Measurements from ENCODE around the gene INSRR.

The INSRR gene

GRCh38 chr1:156858959-156859522, at the start of gene INSRR:
Gene INSRR, minus strand, starts transcription at chr1:156859117. Its CDS starts 496 bp downstream, at chr1:156858621.
- H3K27ac ChIP-seq: no peak within 1 kb of the TSS
- H3K4me3 ChIP-seq: peak within 1 kb of the TSS; percentile 3 to 33 (median 23)

DNA sequence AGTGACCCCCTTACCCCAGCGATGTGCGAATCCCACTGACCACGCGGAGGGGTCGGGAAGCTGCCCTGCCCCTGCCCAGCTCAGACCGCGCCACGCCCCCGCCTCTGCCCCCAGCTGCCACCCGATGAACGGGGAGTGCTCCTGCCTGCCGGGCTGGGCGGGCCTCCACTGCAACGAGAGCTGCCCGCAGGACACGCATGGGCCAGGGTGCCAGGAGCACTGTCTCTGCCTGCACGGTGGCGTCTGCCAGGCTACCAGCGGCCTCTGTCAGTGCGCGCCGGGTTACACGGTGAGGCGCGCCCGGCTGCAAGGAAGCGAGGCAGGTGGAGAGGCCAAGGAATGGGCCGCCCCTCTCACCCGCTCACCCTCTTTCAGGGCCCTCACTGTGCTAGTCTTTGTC, 49.6 kb upstream of the INSRR start:
- no peak overlapping the region for H3K4me3 ChIP-seq
- no peak overlapping the region for H3K27ac ChIP-seq

DNA sequence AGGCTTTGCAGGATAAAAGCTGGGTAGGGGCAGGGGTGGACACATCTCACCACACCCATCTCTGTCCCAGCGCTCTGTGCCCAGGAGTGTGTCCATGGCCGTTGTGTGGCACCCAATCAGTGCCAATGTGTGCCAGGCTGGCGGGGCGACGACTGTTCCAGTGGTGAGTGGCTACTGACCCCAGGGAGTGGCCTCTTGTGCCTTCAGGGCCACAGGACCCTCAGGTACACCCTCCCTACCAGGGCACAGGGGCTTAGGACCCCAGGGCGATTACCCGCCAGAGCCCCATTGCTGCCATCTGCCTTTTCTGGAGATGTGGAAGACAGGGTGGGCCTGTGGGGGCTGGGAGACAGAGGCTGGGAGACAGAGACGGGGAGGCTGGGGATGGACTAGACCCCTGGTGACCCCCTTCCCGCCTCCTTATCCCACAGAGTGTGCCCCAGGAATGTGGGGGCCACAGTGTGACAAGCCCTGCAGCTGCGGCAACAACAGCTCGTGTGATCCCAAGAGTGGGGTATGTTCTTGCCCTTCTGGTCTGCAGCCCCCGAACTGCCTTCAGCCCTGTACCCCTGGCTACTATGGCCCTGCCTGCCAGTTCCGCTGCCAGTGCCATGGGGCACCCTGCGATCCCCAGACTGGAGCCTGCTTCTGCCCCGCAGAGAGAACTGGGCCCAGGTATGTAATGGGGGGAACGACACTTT, 47.4 kb upstream of the INSRR start:
- Histone ChIP-seq H3K4me3 (no peak overlapping the region), H3K27ac (no peak overlapping the region)

DNA sequence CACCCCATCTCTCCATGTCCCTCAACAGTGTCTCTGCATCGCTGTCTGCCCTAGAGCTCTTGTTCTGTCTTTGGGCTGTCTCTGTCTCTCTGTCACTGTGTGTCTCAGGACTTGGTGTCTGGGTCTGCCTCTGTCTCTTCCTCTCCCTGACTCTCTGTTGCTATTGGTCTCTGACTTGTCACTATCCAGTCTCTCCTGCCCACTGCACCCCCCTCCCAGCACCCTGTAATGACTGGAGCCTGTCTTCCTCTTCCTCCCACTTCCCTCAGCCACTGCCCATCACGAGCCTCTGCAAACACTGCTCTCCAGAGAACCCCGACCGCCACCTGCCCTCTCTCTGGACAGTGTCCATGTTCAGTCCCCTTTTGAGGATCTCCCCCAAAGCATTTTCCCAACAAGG, 46.7 kb upstream of the INSRR start:
- H3K4me3 ChIP-seq: no peak overlapping the region
- no peak overlapping the region for H3K27ac ChIP-seq

DNA sequence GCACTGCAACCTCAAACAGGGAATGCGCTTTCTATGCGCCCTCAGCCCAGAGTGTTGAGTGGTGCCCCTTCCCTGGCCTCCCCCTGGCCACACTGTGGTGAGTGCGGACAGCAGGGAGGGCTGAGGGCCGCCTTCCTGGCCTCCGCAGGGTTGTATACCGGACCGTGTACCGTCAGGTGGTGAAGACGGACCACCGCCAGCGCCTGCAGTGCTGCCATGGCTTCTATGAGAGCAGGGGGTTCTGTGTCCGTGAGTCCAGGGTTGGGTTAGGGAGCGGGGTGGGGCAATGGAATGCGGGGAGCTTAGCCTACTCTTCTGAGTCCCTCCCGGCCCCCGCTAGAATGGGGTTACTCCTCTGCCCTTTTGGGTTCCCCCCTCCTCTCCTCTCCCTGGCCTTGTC, 46.3 kb upstream of the INSRR start:
- Histone ChIP-seq H3K27ac (no peak overlapping the region), H3K4me3 (no peak overlapping the region)

DNA sequence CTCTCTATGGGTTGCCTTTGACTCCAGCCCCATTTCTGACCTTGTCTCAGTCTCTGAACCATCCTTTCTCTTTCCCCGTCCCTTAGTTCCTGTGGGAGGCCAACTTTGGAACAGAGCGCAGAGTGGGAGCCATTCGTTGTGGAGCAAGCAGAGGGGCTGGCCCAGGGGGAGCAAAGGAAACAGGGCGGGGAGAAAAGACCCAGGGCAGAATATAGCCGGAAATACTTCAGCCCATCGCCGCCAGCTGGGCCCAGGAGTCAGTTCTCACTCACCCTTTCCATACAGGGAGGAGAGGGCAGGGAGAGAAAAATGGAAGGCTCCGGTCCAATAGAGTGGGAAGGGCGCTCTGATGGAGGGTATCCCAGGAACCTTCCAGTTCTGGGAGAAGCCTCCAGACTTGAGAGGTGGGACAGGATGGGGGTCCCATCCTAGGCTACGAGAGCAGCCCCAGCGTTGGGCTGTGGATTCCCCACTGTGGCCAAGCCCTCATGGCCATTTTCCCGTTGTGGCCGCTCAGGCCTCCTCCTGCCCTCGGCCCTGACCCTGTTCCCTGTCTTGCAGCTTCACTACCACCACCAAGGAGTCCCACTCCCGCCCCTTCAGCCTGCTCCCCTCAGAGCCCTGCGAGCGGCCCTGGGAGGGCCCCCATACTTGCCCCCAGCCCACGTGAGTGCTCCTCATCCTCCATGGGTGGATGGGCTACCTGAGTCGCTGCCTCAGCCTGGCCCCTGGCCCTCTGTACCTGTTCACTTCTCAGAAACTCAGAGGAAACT, 45.5 kb upstream of the INSRR start:
- no peak overlapping the region for H3K27ac ChIP-seq

GRCh38 chr1:156903328-156904091, 44.6 kb upstream of the INSRR start:
- H3K27ac ChIP-seq: no peak overlapping the region
- no peak overlapping the region for H3K4me3 ChIP-seq

More for the DNA sequence above, 45.5 kb upstream of the INSRR start:
- no peak overlapping the region for H3K4me3 ChIP-seq

DNA sequence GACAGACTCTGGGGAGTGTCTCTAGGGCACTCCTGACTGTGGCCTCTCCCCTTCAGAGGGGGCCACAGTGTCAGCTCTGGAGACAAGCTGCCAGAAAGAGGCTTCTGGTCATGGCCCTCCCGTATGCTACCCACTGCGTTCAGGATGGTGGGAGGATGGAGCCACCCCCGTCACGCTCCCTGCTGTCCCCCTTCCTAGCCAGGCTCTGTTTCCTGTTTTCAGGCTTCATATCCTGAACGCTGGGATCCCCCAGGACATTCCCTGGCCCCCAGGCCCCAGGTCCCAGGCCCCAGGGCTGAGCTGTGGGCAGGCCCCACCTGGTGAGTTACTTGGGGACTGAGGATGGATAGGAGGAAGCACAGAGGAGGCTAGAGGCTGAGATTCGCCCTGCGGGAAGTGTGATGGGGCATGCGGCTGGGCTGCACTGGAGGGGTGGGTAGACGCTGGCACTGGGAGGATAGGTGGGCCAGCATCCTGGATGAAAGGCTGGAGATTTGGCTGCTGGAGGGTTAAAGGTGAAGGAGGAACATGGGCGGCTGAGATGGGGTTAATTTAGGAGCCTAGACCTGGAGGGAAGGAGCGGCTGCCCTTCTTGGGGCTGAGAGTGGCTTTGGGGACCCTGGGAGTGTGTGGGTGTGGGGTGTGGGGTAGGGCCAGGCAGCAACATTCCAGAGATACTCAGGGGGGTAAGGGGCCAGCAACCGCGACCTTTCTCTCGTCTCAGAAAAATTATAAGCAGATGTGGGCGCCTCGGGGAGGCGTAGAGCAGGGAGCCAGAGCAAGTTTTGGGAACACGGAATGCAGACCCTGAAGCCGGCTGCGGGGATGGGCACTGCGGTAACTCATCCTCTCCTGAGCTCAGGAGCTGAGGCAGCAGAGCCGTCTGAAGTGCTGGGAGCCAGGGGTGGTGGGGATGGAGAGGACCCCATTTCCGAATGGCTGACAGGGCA, 43.3 kb upstream of the INSRR start:
- Histone ChIP-seq H3K4me3 (no peak overlapping the region), H3K27ac (peak overlapping the region in 3 of 21 experiments; percentile 17 to 51 (median 22))

DNA sequence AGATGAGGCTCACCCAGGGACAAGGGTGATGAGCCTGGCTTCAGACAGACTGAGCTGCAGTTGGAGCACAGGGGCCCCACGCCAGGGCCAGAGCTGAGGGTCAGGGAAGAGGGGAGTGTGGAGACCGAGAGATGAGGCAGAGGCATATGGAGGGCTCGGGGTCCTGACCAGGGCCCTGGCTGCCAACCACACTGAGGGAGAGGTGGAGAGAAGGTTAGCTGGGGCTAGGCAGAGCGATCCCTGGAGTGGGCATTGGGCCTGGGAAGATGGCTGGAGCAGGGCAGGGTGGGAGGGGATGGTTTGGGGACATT, 42.6 kb upstream of the INSRR start:
- no peak overlapping the region for H3K4me3 ChIP-seq
- peak overlapping the region in 3 of 21 experiments; percentile 17 to 51 (median 22) for H3K27ac ChIP-seq

- H3K27ac ChIP-seq: peak overlapping the region in 1 of 21 experiments; percentile 17
These were observed 42.1 kb upstream of the INSRR start for GRCh38 chr1:156900896-156901589.

GRCh38 chr1:156899956-156900718, 41.2 kb upstream of the INSRR start:
- Histone ChIP-seq H3K4me3 (no peak overlapping the region), H3K27ac (no peak overlapping the region)

More at GRCh38 chr1:156900896-156901589, 42.1 kb upstream of the INSRR start:
- H3K4me3 ChIP-seq: no peak overlapping the region

DNA sequence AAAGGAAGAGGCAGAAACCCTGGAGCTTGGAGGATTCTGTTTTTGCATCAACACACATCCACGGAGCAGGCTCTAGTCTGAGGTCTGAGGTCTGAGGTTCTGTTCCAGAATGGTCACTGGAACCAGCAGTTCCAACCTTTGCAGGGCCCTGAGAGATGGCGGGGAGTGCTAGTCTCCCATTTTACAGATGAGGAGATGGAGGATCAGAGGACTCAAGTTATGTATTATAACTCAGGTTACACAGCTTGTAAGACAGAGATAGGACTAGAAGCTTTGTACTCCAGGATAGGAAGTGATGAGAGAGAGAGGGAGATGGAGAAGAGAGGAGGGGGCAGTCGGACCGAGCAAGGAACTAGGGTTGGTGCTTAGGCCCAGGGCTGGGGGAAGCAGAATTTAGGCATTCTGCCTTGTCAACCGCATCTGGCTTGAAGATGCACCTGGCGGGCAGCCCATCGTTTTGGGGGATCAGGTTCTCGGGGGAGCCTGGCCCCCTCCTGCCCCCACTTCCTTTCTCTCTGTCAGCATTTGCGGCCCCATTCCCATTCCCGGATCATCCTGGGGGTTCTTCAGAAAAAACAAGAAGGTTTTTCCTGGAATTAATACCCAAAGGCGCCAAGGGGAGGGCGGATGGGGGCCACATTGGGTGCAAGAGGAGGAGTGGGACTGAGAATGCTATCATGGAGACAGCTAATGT, 40.2 kb upstream of the INSRR start:
- Histone ChIP-seq H3K27ac (peak overlapping the region in 3 of 21 experiments; percentile 5 to 74 (median 67)), H3K4me3 (no peak overlapping the region)

DNA sequence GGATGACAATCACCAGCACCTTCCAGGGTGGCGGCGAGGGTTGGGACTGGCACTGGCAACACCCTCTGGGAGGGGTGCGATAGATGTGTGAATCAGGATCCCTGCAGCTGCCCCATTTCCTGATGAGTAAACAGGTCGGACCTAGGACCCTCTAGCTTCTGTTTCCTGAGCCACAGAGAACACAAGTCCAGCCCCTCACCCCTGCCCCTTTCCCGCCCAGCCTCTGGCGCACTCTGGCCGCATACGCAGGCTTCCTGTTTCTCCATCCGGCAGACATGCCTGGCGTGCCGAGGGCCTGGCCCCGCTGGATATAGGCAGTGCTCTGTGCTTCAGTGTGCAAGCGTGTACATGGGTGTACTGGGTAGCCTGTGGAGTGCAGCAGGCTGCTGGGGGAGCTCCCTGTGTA, 39.2 kb upstream of the INSRR start:
- H3K4me3 ChIP-seq: no peak overlapping the region
- peak overlapping the region in 9 of 21 experiments; percentile 4 to 74 (median 49) for H3K27ac ChIP-seq

DNA sequence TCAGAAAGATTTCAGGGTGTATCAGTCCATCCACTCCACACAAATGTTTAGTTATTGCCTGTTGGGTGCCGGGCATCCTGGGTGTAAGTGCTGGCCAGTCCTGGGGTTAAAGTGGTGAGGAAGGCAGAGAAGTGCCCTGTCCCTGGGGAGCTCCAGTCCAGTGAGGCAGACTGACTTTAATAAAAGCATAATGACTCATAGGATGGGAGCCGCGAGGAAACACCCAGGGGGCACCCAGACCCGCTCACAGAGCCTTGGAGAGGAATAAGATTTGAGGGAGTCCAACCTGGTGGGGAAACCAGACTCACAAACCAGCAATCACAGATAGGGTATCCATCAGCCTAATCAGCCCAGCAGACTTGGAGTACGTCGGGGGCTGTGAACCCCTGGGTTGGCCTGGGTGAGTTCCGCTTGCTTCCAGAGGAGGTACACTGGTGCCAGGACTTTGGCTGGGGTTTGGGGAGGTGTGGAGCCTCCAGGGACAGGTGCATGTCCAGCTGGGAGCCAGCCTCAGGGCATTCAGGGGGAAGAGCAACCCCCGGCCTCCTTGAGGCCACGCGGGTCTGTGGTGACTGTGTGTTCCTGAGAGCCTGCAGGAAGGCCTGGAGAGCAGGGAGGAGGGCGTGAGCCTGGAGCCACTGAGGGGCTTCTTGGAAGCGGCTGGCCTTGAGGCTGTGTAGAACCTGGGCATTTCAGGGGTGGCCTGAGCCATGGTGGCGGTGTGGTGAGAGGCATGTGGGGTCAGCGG, 38.3 kb upstream of the INSRR start:
- peak overlapping the region in 13 of 21 experiments; percentile 4 to 74 (median 34) for H3K27ac ChIP-seq
- H3K4me3 ChIP-seq: no peak overlapping the region

DNA sequence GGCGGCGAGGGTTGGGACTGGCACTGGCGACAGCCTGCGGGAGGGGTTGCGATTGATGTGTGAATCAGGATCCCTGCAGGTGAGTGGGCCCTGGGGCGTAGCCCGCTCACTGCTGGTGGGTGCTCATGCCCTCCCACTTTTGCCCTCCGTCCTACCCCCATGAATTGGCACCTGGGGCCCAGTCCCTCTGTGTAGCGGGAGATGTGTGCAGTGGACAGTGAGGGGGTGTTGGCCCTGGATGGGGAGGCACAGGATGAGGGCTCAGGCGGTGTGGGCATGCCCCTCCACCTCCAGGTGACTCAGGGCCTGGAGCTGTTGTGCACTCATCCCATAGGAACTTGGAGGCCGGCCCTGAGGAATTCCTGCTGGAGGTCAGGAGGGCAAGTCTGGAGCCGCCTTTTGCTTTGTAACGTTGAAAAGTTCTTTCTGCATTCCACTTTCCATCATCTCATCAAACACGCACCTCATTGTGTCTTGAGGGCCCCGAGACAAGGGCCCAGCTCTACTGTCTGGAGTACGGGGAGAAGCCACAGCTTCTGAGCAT, 37.6 kb upstream of the INSRR start:
- no peak overlapping the region for H3K4me3 ChIP-seq

DNA sequence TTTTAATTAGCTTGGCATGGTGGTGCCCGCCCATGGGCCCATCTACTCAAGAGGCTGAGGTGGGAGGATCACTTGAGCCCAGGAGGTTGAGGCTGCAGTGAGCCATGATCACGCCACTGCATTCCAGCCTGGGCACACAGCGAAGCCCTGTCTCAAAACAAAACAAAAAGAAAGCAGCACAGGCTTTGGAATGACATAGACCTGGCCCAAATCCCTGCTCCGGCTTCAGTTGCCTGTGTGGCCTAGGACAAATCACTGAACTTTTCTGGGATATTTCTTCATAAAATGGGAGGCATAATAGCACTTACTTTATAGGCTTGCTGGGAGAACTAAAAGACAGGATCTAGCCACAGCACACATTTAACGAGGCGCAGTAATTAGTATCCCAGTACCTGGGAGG, 37.0 kb upstream of the INSRR start:
- H3K27ac ChIP-seq: peak overlapping the region in 5 of 21 experiments; percentile 18 to 74 (median 55)
- no peak overlapping the region for H3K4me3 ChIP-seq

More for the DNA sequence above, 37.6 kb upstream of the INSRR start:
- H3K27ac ChIP-seq: peak overlapping the region in 8 of 21 experiments; percentile 16 to 74 (median 27)

Data from skin epidermis (tissue), 12 donors.